K562 (cell line): ENCODE data around the gene GNG5. TPM values are rescaled to one million over a fixed set of nuclear protein-coding genes. Genes with fewer than 3 reads are reported as not detected.

ENCODE experiments used
- E2F6 ChIP-seq, 2 experiments: IDR thresholded peaks; 2 replicates each; pipeline ENCODE4 v1.6.1; 2011; ENCODE audit warnings: borderline replicate concordance in 1 of 2, control low read depth in 1 of 2, low read depth in 1 of 2, low read length in 1 of 2, mild to moderate bottlenecking in 1 of 2, mixed read lengths in 1 of 2, moderate library complexity in 1 of 2; ENCODE audit not compliant: insufficient read depth in 1 of 2, insufficient read length in 1 of 2, poor library complexity in 1 of 2, severe bottlenecking in 1 of 2; ENCODE audit errors: extremely low read depth in 1 of 2
- FOXM1 ChIP-seq, 2 experiments: fragments of 450-650 bp in 1 of 2; sonication (generic) in 1 of 2; formaldehyde crosslinking in 1 of 2; IDR thresholded peaks; 2 replicates each; pipeline versions ENCODE4 v1.6.1 to v1.9.0; 2017 to 2022; ENCODE audit warnings: low read depth in 2 of 2, mild to moderate bottlenecking in 2 of 2, missing genetic modification reagents in 1 of 2, moderate library complexity in 1 of 2
- GTF2E2 ChIP-seq: fragments of 200-800 bp; sonication (Bioruptor generic); IDR thresholded peaks from 2 replicates; pipeline ENCODE4 v1.6.1; 2016; ENCODE audit warnings: missing genetic modification characterization, missing compliant biosample characterization
- HBP1 ChIP-seq: fragments of 450-650 bp; formaldehyde crosslinking; IDR thresholded peaks from 2 replicates; pipeline ENCODE4 v1.4.0; 2022; ENCODE audit warnings: missing genetic modification characterization
- HDAC1 ChIP-seq, 2 experiments: fragments of 450-650 bp; IDR thresholded peaks; 2 replicates each; pipeline ENCODE4 v1.6.1; 2016 to 2017; ENCODE audit warnings: inconsistent platforms in 1 of 2, mild to moderate bottlenecking in 1 of 2, moderate library complexity in 1 of 2
- HDAC3 ChIP-seq: fragments of 450-650 bp; IDR thresholded peaks from 2 replicates; pipeline ENCODE4 v1.6.1; 2018; ENCODE audit warnings: borderline replicate concordance, mild to moderate bottlenecking, moderate library complexity; ENCODE audit not compliant: partially characterized antibody
- KDM5B ChIP-seq: fragments of 200-600 bp; sonication (generic); IDR thresholded peaks from 2 replicates; pipeline ENCODE4 v1.6.1; 2012; ENCODE audit warnings: low read depth, mild to moderate bottlenecking, moderate library complexity, low read length, control low read depth, inconsistent platforms; ENCODE audit not compliant: insufficient replicate concordance
- LARP7 ChIP-seq: fragments of 450-650 bp; IDR thresholded peaks from 2 replicates; pipeline ENCODE4 v1.6.1; 2016
- MCM5 ChIP-seq: fragments of 450-650 bp; IDR thresholded peaks from 2 replicates; pipeline ENCODE4 v1.6.1; 2016; ENCODE audit warnings: low read depth
- MTF1 ChIP-seq: fragments of 250-450 bp; sonication (Bioruptor Pico); IDR thresholded peaks from 2 replicates; pipeline ENCODE4 v1.9.0; 2021; ENCODE audit warnings: moderate library complexity, mild to moderate bottlenecking, inconsistent platforms, borderline replicate concordance
- NFATC3 ChIP-seq: fragments of 450-650 bp; IDR thresholded peaks from 2 replicates; pipeline ENCODE4 v1.6.1; 2017; ENCODE audit warnings: mild to moderate bottlenecking
- POLR2H ChIP-seq: IDR thresholded peaks from 2 replicates; pipeline ENCODE4 v1.6.1; 2016; ENCODE audit warnings: missing genetic modification characterization, low read depth, mild to moderate bottlenecking, control low read depth, missing compliant biosample characterization, moderate library complexity
- PTTG1 ChIP-seq: fragments of 450-650 bp; IDR thresholded peaks from 2 replicates; pipeline ENCODE4 v1.6.1; 2016; ENCODE audit warnings: low read depth, mild to moderate bottlenecking, missing genetic modification characterization, missing compliant biosample characterization
- RNF219 ChIP-seq: fragments of 250-450 bp; sonication (Bioruptor Pico); IDR thresholded peaks from 2 replicates; pipeline ENCODE4 v1.5.0; 2022; ENCODE audit warnings: mild to moderate bottlenecking
- TAF15 ChIP-seq: fragments of 200-400 bp; formaldehyde crosslinking; IDR thresholded peaks from 2 replicates; pipeline ENCODE4 v1.6.1; 2017; ENCODE audit warnings: mild to moderate bottlenecking, low read depth, low read length, moderate library complexity
- TAF9B ChIP-seq: fragments of 450-650 bp; IDR thresholded peaks from 2 replicates; pipeline ENCODE4 v1.6.1; 2018; ENCODE audit warnings: mild to moderate bottlenecking; ENCODE audit not compliant: partially characterized antibody
- U2AF1 ChIP-seq: fragments of 200-400 bp; formaldehyde crosslinking; optimal IDR thresholded peaks from 2 replicates; pipeline ENCODE3; 2017; ENCODE audit warnings: mild to moderate bottlenecking, low read depth, low read length, moderate library complexity
- YY1 ChIP-seq, 3 experiments: IDR thresholded peaks; 2 replicates each; pipeline ENCODE4 v1.6.1; 2011; ENCODE audit warnings: low read length in 2 of 3, mild to moderate bottlenecking in 2 of 3, moderate library complexity in 2 of 3, borderline replicate concordance in 1 of 3, control low read depth in 1 of 3, low read depth in 1 of 3; ENCODE audit not compliant: insufficient read depth in 3 of 3, insufficient replicate concordance in 2 of 3, control insufficient read depth in 1 of 3, insufficient read length in 1 of 3; ENCODE audit errors: extremely low read depth in 1 of 3
- ZFP91 ChIP-seq: sonication (generic); formaldehyde crosslinking; IDR thresholded peaks from 2 replicates; pipeline ENCODE4 v1.8.0; 2022; ENCODE audit warnings: mild to moderate bottlenecking, missing genetic modification reagents
- polyA plus RNA-seq, 8 experiments: library from polyadenylated mRNA; depleted of rRNA in 4 of 8; stranded (reverse) in 5 of 8; unstranded in 3 of 8; fragments of >200 nt; fragmentation: Nextera tagmentation in 2 of 8; fragmentation: Illumina TruSeq in 1 of 8; extraction: Ambion mirVana in 2 of 8; extraction: Trizol in 1 of 8; gene quantifications; 2 replicates each; pipeline versions ENCODE4 v1.2.1 to v1.2.3, GENCODE V29; 2011 to 2014; ENCODE audit warnings: inconsistent platforms in 1 of 8, missing spikeins in 1 of 8
- total RNA-seq, 7 experiments: library from RNA; depleted of rRNA in 6 of 7; stranded (reverse); fragments of >200 nt in 6 of 7; fragmentation: Illumina TruSeq in 2 of 7; extraction: Trizol in 2 of 7; gene quantifications; 2 replicates each; pipeline versions ENCODE4 v1.2.1 to v1.2.3, GENCODE V29; 2011 to 2021; ENCODE audit warnings: low replicate concordance in 1 of 7

Gene GNG5
- total and polyA plus RNA-seq, 9 of the 15 experiments (the other 6 are each of a cell fraction or from before 2014, with no cell fraction given), result 61.9 to 243 (median 150) TPM

- 0 out of 2 replicates have a peak, but pooled peaks have one; percentile 23 for TF ChIP-seq HBP1 (CRISPR knock-in tag)
- no peak for TF ChIP-seq MCM5
- no peak for TF ChIP-seq YY1 (IDR thresholded peaks at IDR 0.05; ENCODE audit: borderline replicate concordance in 1 of 3, control insufficient read depth in 1 of 3, extremely low read depth in 1 of 3, insufficient read depth in 3 of 3, insufficient read length in 1 of 3, insufficient replicate concordance in 2 of 3, low read depth in 1 of 3, low read length in 2 of 3)
- peak; percentile 57; the same call in 1 of the 2 replicates for TF ChIP-seq GTF2E2
- TF ChIP-seq FOXM1 (IDR thresholded peaks at IDR 0.05; ENCODE audit: low read depth), result no peak
- peak; percentile 34; the same call in 1 of the 2 replicates for TF ChIP-seq FOXM1 (CRISPR knock-in tag; IDR thresholded peaks at IDR 0.05; ENCODE audit: low read depth)
- peak; percentile 91 for TF ChIP-seq POLR2H (tag)
- no peak for TF ChIP-seq PTTG1 (tag)
- TF ChIP-seq KDM5B, result peak; percentile 82
- no peak for TF ChIP-seq ZFP91 (CRISPR knock-in tag)
- TF ChIP-seq LARP7, result 0 out of 2 replicates have a peak, but pooled peaks have one; percentile 73
- TF ChIP-seq U2AF1, result peak; percentile 40
- no peak for TF ChIP-seq NFATC3
- TF ChIP-seq HDAC1 (IDR thresholded peaks at IDR 0.05), result peak in 1 of 2 experiments; percentile 81; a peak in 2 of 4 replicates
- peak in 1 of 2 experiments; percentile 53 for TF ChIP-seq E2F6 (IDR thresholded peaks at IDR 0.05; ENCODE audit: borderline replicate concordance in 1 of 2, extremely low read depth in 1 of 2, insufficient read depth in 1 of 2, insufficient read length in 1 of 2, low read depth in 1 of 2, low read length in 1 of 2, poor library complexity in 1 of 2, severe bottlenecking in 1 of 2)
- TF ChIP-seq TAF9B, result peak; percentile 87
- peak; percentile 58 for TF ChIP-seq HDAC3
- TF ChIP-seq RNF219 (CRISPR knock-in tag), result no peak
- TF ChIP-seq MTF1, result no peak
- TF ChIP-seq TAF15, result no peak
Observed at GRCh38 chr1:84506002-84506728, at the start of gene GNG5, which contains the start of gene SPATA1 (continued).
